NCI-H187 (cell line): ENCODE results near the gene OSCP1.
A peak's percentile ranks its signal among the peaks of the same experiment; 100 is the strongest.

ENCODE experiments used
- DNase-seq, 2 experiments: peaks; one replicate each; lab custom pipeline; 2025; lab: John Stamatoyannopoulos, UW

Gene OSCP1

GRCh38 chr1:36382669-36383068 is 67.6 kb downstream of the OSCP1 start:
- DNase-seq = no peak

GRCh38 chr1:36382231-36382630 is 68.0 kb downstream of the OSCP1 start:
- DNase-seq = no peak

- DNase-seq = no peak
These were observed 68.8 kb downstream of the OSCP1 start for GRCh38 chr1:36381405-36381804.

- DNase-seq = no peak
These were observed 69.5 kb downstream of the OSCP1 start for GRCh38 chr1:36380782-36381181.

GRCh38 chr1:36380143-36380619 is 70.1 kb downstream of the OSCP1 start:
- DNase-seq = no peak

- no peak for DNase-seq
These were observed 72.3 kb downstream of the OSCP1 start for GRCh38 chr1:36377791-36378492.

GRCh38 chr1:36372617-36373016 is 77.6 kb downstream of the OSCP1 start:
- DNase-seq = no peak

GRCh38 chr1:36369061-36369861 is 81.0 kb downstream of the OSCP1 start:
- peak; percentile 78 to 82 for DNase-seq
